Activated CD4-positive, alpha-beta memory T cell treated with anti-CD3 and anti-CD28 coated beads, Interleukin-2, amount 10 ng/mL, durations not matched to agents 7 days and 5 days (primary cell): ENCODE data around the gene GRK6. TPM values are rescaled to one million over a fixed set of nuclear protein-coding genes. Genes with fewer than 3 reads are reported as not detected.
A peak's percentile ranks its signal among the peaks of the same experiment; 100 is the strongest.

Source experiments
- CTCF ChIA-PET: fragments of 350-600 bp; sonication (Branson Sonifier 250); formaldehyde crosslinking; loops from one replicate; lab custom pipeline; 2021; ENCODE audit warnings: antibody characterized with exemption, inconsistent platforms; lab: Charles Lee
- POLR2A ChIA-PET: fragments of 350-600 bp; sonication (Branson Sonifier 250); formaldehyde crosslinking; loops from one replicate; lab custom pipeline; 2021; ENCODE audit warnings: antibody characterized with exemption; lab: Charles Lee
- DNase-seq: peaks from one replicate; pipeline ENCODE4 v3.0.0-alpha.2; 2020
- H3K27ac Mint-ChIP-seq: one replicate; pipeline ENCODE4 v1.8.0; 2021; ENCODE audit warnings: mild to moderate bottlenecking, mixed read lengths
- H3K27me3 Mint-ChIP-seq: one replicate; pipeline ENCODE4 v1.8.0; 2021; ENCODE audit warnings: mixed read lengths
- H3K36me3 Mint-ChIP-seq: one replicate; pipeline ENCODE4 v1.8.0; 2021; ENCODE audit warnings: low read depth, mixed read lengths
- H3K4me1 Mint-ChIP-seq: one replicate; pipeline ENCODE4 v1.8.0; 2021; ENCODE audit warnings: mixed read lengths
- H3K4me3 Mint-ChIP-seq: one replicate; pipeline ENCODE4 v1.8.0; 2021; ENCODE audit warnings: mild to moderate bottlenecking, mixed read lengths
- H3K9me3 Mint-ChIP-seq: one replicate; pipeline ENCODE4 v1.8.0; 2021; ENCODE audit warnings: mixed read lengths
- total RNA-seq, 2 experiments: library from RNA; stranded (reverse); gene quantifications; one replicate each; pipeline ENCODE4 v1.2.3, GENCODE V29; 2021

Gene GRK6
- total RNA-seq, 2 experiments from 2014 or later = 206 to 208 TPM

- peaks cover 34% of the 10 kb centered on the region for H3K4me1 Mint-ChIP-seq
- no peak for DNase-seq
- H3K36me3 Mint-ChIP-seq = peaks cover 43% of the 10 kb centered on the region
- ChIA-PET CTCF (interaction anchor here (0.7 to 1.2 kb wide), 4 partner anchors 27 to 110 kb away, joined by 3 to 4 read pairs (median 4); no protein-coding TSS in a partner anchor), POLR2A (interaction anchor here (1.2 kb wide), 1 partner anchor 18 kb away, joined by 5 read pairs; no protein-coding TSS in a partner anchor)
- no peak overlapping the region for H3K27ac Mint-ChIP-seq
- H3K4me3 Mint-ChIP-seq = no peak overlapping the region
- H3K27me3 Mint-ChIP-seq = no peaks in the 10 kb centered on the region
- H3K9me3 Mint-ChIP-seq = no peaks in the 10 kb centered on the region
Observed at GRCh38 chr5:177490311-177490991, 64.0 kb downstream of the GRK6 start.

DNA sequence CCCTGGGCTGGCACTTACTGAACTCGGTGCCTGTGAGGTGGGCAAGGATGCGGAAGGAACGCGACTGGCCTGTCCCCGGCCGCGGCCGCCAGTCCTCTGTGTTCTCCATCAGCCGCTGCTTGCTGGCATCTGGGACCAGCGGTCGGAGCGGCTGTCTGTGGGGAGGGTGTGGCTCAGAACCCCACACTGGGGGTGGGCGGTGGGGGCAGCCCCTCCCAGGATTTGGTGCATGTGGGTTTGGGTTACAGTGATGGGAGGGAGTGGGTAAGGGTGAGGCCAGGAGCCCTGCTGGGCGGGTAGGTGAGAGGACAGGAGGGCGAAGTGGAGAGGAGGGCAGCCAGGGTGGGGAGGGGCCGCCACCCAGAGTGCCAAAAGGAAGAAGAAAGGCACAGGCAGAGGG is 64.5 kb downstream of the GRK6 start:
- Mint-ChIP-seq H3K4me3 (no peak overlapping the region), H3K4me1 (peaks cover 39% of the 10 kb centered on the region), H3K27me3 (no peaks in the 10 kb centered on the region), H3K9me3 (no peaks in the 10 kb centered on the region), H3K27ac (no peak overlapping the region), H3K36me3 (peaks cover 43% of the 10 kb centered on the region)
- ChIA-PET CTCF (interaction anchor here (1.2 kb wide), 1 partner anchor 33 kb away, joined by 4 read pairs; no protein-coding TSS in a partner anchor), POLR2A (no interaction called here)
- no peak for DNase-seq

GRCh38 chr5:177491429-177491945 is 65.0 kb downstream of the GRK6 start:
- peaks cover 40% of the 10 kb centered on the region for H3K36me3 Mint-ChIP-seq
- H3K4me1 Mint-ChIP-seq = peaks cover 44% of the 10 kb centered on the region
- CTCF ChIA-PET = no interaction called here
- no peak overlapping the region for H3K27ac Mint-ChIP-seq
- H3K9me3 Mint-ChIP-seq = no peaks in the 10 kb centered on the region
- H3K4me3 Mint-ChIP-seq = no peak overlapping the region
- H3K27me3 Mint-ChIP-seq = no peaks in the 10 kb centered on the region
- DNase-seq = peak; percentile 43
- POLR2A ChIA-PET = no interaction called here

DNA sequence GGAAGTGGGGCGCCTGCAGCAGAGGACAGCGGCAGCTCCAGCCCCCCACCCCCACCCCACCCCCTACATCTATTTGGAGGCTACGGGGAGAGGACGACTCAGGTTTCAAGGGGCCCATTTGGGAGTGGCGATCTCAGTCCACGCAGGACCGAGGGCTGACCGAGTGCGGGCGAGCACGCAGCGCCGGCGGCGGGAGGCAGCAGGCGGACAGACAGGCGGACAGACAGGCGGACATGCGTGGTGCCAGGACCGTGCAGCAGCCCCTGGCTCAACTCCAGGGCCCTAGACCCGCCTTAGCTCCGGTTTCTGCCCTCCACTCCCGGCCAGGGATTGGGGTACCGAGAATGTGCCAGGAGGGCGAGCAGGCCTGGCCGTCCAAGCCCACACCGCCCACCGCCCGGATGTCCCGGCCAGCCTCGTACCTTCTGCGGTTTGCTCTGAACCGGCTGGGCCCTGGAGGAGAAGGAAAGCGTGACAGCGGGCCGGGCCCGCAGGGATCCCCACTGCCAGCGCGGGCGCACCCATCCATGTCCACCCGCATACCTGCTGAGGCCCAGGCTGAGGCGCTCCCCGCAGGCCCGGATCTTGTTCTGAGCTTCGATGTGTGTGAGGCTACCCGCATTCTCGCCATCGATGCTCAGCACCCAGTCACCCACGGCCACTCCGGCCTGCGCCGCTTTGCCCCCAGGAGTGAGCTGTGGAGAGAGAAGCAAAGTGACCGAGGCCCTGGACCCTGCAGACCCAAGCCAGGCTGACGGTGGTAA is 65.7 kb downstream of the GRK6 start:
- POLR2A ChIA-PET = interaction anchor here (0.7 to 1.4 kb wide), 4 partner anchors 18 to 180 kb away, joined by 3 to 5 read pairs (median 4); partner anchors contain the start of gene MXD3
- peaks cover 38% of the 10 kb centered on the region for H3K36me3 Mint-ChIP-seq
- no peak for DNase-seq
- no peak overlapping the region for H3K4me3 Mint-ChIP-seq
- no peaks in the 10 kb centered on the region for H3K27me3 Mint-ChIP-seq
- H3K9me3 Mint-ChIP-seq = no peaks in the 10 kb centered on the region
- CTCF ChIA-PET = interaction anchor here (1.0 to 3.5 kb wide), 5 partner anchors 14 to 182 kb away, joined by 3 to 22 read pairs (median 9); no protein-coding TSS in a partner anchor
- no peak overlapping the region for H3K27ac Mint-ChIP-seq
- peaks cover 44% of the 10 kb centered on the region for H3K4me1 Mint-ChIP-seq

Other genes with a start within 250 kb of the GRK6 start
- gene RAB24, start 123.0 kb upstream of the GRK6 start, total RNA-seq = 10 to 100 TPM; 43.0 to 46.6 TPM
- 100 to 1,000 TPM; 153 to 156 TPM for gene PRELID1, start 122.9 kb upstream of the GRK6 start, total RNA-seq
- gene MXD3, start 114.8 kb upstream of the GRK6 start, total RNA-seq = 10 to 100 TPM; 74.1 to 75.0 TPM
- 100 to 1,000 TPM; 145 to 149 TPM for gene LMAN2, start 75.0 kb upstream of the GRK6 start, total RNA-seq
- 100 to 1,000 TPM; 103 to 107 TPM for gene RGS14, start 68.8 kb upstream of the GRK6 start, total RNA-seq
- gene SLC34A1, start 42.2 kb upstream of the GRK6 start, total RNA-seq = 1 to 10 TPM; 1.4 to 1.5 TPM
- not detected for gene PFN3, start 26.0 kb upstream of the GRK6 start, total RNA-seq
- 1 to 10 TPM; 1.5 to 1.6 TPM for gene F12, start 17.1 kb upstream of the GRK6 start, total RNA-seq
- 1 to 10 TPM; 4.9 to 5.8 TPM for gene PRR7, start 20.1 kb downstream of the GRK6 start, total RNA-seq
- 1 to 10 TPM; 4.9 to 5.0 TPM for gene DBN1, start 47.0 kb downstream of the GRK6 start, total RNA-seq
- gene PDLIM7, start 70.9 kb downstream of the GRK6 start, total RNA-seq = 10 to 100 TPM; 55.1 to 56.6 TPM
- 1 to 10 TPM; 2.4 TPM for gene DOK3, start 83.2 kb downstream of the GRK6 start, total RNA-seq
- 100 to 1,000 TPM; 105 to 107 TPM for gene DDX41, start 90.3 kb downstream of the GRK6 start, total RNA-seq
- 100 to 1,000 TPM; 110 to 112 TPM for gene FAM193B, start 127.9 kb downstream of the GRK6 start, total RNA-seq
- 100 to 1,000 TPM; 135 to 141 TPM for gene TMED9, start 165.5 kb downstream of the GRK6 start, total RNA-seq
- 10 to 100 TPM; 19.5 to 22.1 TPM for gene B4GALT7, start 173.5 kb downstream of the GRK6 start, total RNA-seq